Measurements from ENCODE around the gene NBAS. TPM values are rescaled to one million over a fixed set of nuclear protein-coding genes. Genes with fewer than 3 reads are reported as not detected.

NBAS gene
- total and polyA plus RNA-seq, 9 of the 15 experiments (the other 6 are each of a cell fraction or from before 2014, with no cell fraction given) = 15.3 to 94.4 (median 69.9) TPM

DNA sequence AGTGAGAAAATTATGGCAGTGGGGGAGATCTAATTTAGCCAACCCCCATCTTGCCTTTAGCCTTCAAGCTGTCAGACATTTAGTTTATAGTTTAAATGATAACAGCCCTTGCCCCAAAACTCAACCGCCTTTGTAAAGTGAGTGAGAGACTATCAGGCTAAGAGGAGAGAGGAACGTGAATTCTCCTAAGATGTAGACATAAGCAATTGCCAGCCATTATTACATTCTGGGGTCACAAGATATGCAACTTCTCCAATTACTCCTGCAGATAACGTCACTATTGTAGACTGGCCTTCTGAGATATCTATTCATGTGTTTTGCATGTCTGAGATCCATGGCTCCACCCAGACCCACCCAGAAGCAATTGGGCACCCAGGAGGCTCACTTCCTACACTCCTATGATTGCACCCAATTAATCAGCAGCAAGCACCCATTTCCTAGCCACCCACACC is 307.3 kb downstream of the NBAS start (continued):
- TF ChIP-seq, protein P1, sequence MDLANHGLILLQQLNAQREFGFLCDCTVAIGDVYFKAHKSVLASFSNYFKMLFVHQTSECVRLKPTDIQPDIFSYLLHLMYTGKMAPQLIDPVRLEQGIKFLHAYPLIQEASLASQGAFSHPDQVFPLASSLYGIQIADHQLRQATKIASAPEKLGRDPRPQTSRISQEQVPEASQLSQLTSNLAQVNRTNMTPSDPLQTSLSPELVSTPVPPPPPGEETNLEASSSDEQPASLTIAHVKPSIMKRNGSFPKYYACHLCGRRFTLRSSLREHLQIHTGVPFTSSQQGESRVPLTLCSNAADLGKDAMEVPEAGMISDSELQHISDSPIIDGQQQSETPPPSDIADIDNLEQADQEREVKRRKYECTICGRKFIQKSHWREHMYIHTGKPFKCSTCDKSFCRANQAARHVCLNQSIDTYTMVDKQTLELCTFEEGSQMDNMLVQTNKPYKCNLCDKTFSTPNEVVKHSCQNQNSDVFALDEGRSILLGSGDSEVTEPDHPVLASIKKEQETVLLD (IDR thresholded peaks at IDR 0.05) = no peak
- TF ChIP-seq ZNF133 (CRISPR knock-in tag; IDR thresholded peaks at IDR 0.05) = no peak
- TF ChIP-seq, protein P2, sequence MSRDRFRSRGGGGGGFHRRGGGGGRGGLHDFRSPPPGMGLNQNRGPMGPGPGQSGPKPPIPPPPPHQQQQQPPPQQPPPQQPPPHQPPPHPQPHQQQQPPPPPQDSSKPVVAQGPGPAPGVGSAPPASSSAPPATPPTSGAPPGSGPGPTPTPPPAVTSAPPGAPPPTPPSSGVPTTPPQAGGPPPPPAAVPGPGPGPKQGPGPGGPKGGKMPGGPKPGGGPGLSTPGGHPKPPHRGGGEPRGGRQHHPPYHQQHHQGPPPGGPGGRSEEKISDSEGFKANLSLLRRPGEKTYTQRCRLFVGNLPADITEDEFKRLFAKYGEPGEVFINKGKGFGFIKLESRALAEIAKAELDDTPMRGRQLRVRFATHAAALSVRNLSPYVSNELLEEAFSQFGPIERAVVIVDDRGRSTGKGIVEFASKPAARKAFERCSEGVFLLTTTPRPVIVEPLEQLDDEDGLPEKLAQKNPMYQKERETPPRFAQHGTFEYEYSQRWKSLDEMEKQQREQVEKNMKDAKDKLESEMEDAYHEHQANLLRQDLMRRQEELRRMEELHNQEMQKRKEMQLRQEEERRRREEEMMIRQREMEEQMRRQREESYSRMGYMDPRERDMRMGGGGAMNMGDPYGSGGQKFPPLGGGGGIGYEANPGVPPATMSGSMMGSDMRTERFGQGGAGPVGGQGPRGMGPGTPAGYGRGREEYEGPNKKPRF (IDR thresholded peaks at IDR 0.05; ENCODE audit: low read depth, low read length) = no peak
- TF ChIP-seq SREBF1 (IDR thresholded peaks at IDR 0.05; ENCODE audit: borderline replicate concordance, low read depth, low read length) = no peak
- no peak for TF ChIP-seq E2F5 (CRISPR knock-in tag; IDR thresholded peaks at IDR 0.05)
- TF ChIP-seq, protein P3, sequence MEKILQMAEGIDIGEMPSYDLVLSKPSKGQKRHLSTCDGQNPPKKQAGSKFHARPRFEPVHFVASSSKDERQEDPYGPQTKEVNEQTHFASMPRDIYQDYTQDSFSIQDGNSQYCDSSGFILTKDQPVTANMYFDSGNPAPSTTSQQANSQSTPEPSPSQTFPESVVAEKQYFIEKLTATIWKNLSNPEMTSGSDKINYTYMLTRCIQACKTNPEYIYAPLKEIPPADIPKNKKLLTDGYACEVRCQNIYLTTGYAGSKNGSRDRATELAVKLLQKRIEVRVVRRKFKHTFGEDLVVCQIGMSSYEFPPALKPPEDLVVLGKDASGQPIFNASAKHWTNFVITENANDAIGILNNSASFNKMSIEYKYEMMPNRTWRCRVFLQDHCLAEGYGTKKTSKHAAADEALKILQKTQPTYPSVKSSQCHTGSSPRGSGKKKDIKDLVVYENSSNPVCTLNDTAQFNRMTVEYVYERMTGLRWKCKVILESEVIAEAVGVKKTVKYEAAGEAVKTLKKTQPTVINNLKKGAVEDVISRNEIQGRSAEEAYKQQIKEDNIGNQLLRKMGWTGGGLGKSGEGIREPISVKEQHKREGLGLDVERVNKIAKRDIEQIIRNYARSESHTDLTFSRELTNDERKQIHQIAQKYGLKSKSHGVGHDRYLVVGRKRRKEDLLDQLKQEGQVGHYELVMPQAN (IDR thresholded peaks at IDR 0.05; ENCODE audit: borderline replicate concordance) = no peak
- TF ChIP-seq SLC30A9 (CRISPR knock-in tag; IDR thresholded peaks at IDR 0.05) = no peak
- TF ChIP-seq HNRNPUL1 (IDR thresholded peaks at IDR 0.05; ENCODE audit: low read length) = no peak
- no peak for TF ChIP-seq KAT7 (CRISPR knock-in tag; IDR thresholded peaks at IDR 0.05; ENCODE audit: borderline replicate concordance)
- no peak for TF ChIP-seq ZNF512 (tag; IDR thresholded peaks at IDR 0.05)
- TF ChIP-seq POU5F1 (IDR thresholded peaks at IDR 0.05; ENCODE audit: borderline replicate concordance, low read depth, low read length, partially characterized antibody) = no peak
- no peak for TF ChIP-seq CBX2 (IDR thresholded peaks at IDR 0.05; ENCODE audit: insufficient read depth, low read length, poor library complexity, severe bottlenecking)
- TF ChIP-seq ZNF668 (CRISPR knock-in tag; IDR thresholded peaks at IDR 0.05) = no peak
- TF ChIP-seq NELFE (IDR thresholded peaks at IDR 0.05; ENCODE audit: insufficient read depth, insufficient read length) = no peak
- no peak for TF ChIP-seq PHF20 (IDR thresholded peaks at IDR 0.05; ENCODE audit: partially characterized antibody)
- no peak for TF ChIP-seq ZNF347 (CRISPR knock-in tag; IDR thresholded peaks at IDR 0.05; ENCODE audit: low read depth)
- TF ChIP-seq ETS1 (conservative IDR thresholded peaks at IDR 0.05; ENCODE audit: control insufficient read depth, low read depth, low read length) = no peak
- TF ChIP-seq POLR2AphosphoS2 (IDR thresholded peaks at IDR 0.05; ENCODE audit: low read length) = no peak
- no peak for TF ChIP-seq BDP1 (IDR thresholded peaks at IDR 0.05; ENCODE audit: insufficient read depth, insufficient read length)
- TF ChIP-seq ZNF184 (CRISPR knock-in tag; IDR thresholded peaks at IDR 0.05) = no peak

Data from K562 (cell line).